Measurements from ENCODE around the gene RAB40A.
"Not testable (repeated sequence)": the region's sequence is repeated elsewhere in the genome, so short reads cannot be mapped to it uniquely, and the experiment has no call there.

The RAB40A gene

DNA sequence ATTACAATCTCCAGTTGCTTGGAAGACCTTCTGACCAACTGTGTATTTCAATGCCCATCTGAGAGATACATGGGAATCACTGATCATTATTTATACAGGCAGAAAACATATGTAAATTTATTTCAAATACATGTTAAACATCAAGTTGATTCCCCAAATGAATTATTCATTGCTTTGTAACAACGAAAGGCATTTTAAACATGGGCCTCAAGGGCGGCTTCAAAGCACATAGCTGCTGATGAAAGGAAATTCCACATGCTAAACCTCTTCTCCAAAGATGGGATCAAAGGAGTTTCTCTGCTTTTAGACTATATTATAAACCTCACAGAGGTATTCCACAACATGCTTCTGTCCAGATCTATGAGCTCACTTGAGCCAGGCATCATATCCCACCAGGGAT lies 4.3 kb upstream of the RAB40A start:
- DNase-seq (ENCODE audit: low read depth in 2 of 2), result no peak

DNA sequence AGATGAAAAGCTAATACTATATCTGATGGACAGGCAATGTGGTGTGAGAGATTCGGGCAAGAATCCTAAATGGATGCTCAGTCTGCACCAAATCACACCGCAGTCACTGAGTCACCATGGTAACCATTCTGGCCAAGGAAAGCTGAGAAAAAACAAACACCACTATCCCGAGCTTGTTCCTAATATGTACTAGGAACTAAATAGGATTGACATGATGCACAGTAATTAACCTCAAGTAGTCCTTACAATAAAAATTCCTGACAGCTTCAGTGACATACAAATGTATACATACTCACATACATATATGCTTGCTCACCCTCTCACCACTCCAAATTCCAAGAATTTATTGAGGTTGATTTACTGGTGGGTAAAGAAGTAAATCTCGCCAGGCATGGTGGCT lies 1.1 kb upstream of the RAB40A start:
- DNase-seq (ENCODE audit: low read depth in 2 of 2), result peak; percentile 67 to 71

DNA sequence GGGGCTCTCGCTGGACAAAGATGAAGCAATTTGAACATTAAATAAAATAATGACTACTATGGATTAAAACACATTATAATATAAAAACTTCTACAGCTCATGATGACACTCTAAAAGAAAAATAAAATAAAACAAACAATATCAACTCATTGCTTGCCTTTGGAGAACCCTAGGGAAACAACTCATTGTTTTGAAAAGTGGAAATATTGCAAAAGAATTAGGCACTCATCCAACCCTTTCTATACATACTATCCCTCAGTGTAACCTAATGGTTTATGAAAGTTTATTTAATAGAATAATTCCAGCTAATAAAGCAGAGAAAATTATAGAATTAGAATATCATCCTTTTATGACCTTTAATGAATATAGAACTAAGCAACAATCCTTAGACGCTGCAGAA lies 718 bp downstream of the RAB40A start:
- no peak for DNase-seq (ENCODE audit: low read depth in 2 of 2)

DNA sequence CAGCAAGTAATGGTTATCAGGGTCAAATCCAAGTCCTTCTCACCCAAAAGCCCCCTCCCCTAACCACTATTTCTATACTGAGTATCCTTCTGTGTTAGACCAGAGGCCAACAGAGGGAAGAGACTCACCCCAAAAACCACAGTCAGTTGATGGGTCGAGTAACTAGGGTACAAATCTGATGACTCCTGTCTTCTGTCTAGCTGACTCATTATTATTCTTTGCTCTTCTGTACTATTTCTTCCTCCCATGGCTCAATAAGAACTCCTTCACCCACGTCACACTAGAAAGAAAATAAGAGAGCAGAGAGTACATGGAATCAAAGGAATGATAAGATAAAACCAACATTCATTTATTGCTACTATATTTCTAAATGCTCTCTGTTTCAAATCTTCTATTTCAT lies 2.0 kb downstream of the RAB40A start:
- no peak for DNase-seq (ENCODE audit: low read depth in 2 of 2)

DNA sequence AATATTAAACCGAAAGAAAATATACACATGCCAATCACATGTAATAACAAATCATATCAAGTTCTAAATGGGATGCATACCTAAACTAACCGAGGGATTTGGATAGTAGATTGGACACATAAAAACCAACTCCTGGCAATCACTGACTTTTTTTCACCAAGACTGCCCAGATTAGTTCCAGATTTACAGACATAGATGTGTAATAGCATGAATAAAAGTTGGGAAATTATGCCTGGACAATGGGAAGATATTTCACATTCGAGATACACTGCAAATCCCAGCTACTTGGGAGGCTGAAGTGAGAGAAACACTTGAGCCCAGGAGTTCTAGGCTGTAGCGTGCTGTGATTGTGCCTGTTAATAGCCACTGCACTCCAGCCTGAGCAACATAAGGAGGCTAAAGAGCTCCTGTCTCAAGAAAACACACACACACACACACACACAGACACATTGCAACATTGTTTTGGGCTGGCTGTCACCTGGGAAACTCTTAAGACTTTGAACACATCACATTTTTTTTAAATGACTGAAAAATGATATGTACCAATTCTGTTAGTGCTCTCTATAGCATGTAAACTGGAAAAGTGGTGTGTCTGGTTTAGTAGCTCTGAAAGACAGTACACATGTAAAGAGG lies 5.7 kb downstream of the RAB40A start:
- DNase-seq (ENCODE audit: low read depth in 2 of 2), result no peak

DNA sequence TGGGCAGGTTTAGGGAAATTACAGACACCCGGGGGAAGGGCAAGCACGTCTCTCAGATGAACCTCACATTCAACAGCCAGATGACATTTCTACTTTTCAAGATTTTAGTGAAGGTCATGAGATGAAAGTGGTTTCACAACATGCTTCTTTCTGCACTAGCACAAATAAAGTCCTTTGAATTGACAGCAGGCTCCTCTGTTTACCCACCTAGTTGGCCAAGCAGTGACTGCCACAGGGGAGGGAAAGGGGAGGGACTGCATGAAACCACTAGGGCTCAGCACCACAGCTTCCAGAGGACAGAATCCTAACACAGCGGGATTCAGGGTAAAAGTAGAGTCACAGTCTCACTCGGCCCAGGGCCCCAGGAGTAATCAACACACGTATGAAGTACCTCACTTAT lies 6.2 kb downstream of the RAB40A start:
- no peak for DNase-seq (ENCODE audit: low read depth in 2 of 2)

DNA sequence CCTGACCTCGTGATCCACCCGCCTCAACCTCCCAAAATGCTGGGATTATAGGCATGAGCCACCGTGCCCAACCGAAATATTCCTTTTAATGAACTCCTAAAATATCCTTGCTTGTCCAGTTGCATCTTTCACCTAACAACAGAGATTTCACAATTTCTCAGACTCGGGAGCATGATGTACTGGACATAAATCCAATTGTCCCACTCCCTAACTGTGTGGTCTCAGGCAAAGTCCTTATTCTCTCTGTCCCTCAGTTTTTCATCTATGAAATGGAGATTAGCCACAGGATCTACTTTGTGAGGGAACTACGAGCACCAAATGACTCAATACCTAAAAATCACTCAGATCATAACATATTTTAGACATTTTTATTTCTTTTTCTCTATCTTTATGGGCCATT lies 9.3 kb downstream of the RAB40A start:
- no peak for DNase-seq (ENCODE audit: low read depth in 2 of 2)

DNA sequence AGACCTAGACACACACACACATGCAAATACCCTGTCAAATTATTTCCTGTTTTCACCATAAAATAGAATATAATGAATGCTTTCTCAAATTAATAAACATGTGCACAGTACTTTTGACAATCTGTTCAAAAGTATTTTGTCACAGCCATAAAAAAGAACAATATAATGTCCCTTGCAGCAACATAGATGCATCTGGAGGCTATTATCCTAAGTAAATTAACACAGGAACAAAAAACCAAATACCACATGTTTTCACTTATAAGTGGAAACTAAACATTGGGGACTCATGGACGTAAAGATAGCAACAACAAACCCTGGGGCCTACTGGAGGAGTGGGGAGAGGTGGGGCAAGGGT lies 15.5 kb downstream of the RAB40A start:
- DNase-seq (ENCODE audit: low read depth in 2 of 2), result no peak

DNA sequence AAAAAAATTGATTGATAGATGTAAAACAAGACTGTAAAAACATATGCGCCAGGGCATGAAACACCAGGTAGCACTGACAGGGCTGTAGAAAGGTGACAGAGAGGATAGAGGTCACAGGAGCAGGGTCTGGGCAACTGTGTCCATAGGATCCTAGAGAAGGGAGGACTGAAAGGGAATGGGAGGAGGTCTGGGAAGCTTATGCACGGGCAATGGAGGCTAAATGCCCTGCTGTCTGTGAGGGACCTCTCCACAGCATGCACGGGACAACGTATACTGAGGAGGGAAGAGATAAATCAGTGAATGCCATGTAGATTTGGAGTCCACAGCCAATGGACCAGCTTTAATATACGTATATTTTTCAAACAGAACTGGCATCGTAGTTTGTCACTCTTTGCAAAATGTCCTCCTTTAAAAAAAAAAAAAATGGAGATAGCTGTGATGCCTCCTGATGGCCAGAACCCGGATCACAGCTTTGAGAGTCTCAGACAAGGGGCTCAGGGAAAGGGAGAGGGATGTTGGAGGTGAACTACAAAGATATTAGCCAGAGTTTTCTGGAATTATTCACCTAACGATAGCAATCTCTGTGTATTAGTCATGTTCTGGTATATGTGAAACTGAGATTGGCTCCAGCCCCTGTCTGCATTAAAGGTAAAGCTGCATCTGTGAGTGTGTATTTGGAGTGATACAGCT lies 16.0 kb downstream of the RAB40A start:
- no peak for DNase-seq (ENCODE audit: low read depth in 2 of 2)

DNA sequence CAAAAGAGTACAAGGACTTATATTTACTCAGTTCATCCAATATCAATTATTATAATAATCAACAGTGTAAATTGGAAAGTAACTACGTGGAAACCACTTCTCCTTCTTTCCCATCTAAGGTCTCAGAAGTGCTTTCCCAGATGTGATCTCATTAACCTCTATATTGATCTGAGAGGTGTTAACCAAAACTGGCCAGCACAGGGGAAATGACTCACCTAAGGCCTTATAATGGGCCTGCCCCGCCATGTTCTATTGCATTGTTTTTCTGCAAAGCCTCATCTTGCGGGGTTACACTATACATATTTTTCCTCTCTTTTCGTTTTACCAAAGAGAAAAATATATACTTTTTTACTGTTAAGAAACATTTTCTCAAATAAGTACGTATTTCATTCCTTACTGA lies 20.5 kb downstream of the RAB40A start:
- DNase-seq (ENCODE audit: low read depth in 2 of 2), result no peak

DNA sequence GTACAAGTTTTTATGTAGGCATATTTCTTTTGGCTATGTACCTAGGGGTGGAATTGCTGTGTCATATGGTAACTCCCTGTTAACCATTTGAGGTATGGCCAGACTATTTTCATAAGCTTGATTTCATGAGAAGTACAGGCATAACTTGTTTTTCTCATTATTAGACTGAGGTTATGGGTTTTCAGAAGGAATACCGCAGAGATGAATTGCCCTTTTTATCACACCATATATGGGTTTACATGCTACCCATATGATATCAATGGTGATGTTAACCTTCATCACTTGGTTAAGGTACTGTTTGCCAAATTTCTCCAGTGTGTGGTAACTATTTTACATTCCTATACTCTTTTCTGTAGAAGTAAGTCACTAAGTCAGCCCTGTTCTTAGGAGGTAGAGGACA lies 23.5 kb downstream of the RAB40A start:
- peak in 1 of 2 experiments; percentile 44 for DNase-seq (ENCODE audit: low read depth in 2 of 2)

DNA sequence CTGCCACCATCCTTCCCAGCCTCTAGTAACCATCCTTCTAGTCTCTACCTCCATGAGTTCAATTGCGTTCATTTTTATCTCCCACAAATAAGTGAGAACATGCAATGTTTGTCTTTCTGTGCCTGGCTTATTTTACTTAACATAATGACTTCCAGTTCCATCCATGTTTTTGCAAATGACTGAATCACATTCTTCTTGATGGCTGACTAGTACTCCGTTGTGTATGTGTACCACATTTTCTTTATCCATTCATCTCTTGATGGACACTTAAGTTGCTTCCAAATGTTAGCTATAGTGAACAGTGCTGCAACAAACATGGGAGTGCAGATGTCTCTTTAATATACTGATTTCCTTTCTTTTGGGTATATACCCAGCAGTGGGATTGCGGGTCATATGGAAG lies 25.7 kb downstream of the RAB40A start:
- DNase-seq (ENCODE audit: low read depth in 2 of 2), result not testable (repeated sequence)

DNA sequence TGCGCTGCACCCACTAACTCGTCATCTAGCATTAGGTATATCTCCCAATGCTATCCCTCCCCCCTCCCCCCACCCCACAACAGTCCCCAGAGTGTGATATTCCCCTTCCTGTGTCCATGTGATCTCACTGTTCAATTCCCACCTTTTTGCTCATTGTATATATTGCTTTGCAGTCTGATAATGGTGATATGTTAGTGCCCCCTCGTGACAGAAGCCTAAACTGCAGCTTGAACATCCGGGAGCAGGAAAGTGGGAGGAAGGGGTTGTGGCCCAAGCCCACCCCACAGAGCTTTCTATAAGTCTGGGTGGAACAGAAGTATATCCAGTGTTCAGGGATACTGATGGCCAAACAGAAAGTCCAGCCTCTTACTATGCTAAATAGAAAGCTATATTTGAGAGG lies 29.6 kb downstream of the RAB40A start:
- DNase-seq (ENCODE audit: low read depth in 2 of 2), result not testable (repeated sequence)

DNA sequence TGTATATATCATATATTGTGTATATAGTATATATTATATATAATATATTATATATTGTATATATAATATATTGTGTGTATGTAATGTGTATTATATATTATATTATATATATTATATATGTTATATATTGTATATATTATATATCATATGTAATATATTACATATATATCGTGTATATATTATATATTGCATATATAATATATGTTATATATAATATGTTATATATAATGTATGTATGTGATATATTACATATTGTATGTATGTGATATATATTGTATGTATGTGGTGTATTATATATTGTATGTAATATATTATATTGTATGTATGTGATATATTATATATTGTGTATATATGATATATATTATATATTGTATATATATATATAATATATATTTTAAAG lies 30.5 kb downstream of the RAB40A start:
- no peak for DNase-seq (ENCODE audit: low read depth in 2 of 2)

DNA sequence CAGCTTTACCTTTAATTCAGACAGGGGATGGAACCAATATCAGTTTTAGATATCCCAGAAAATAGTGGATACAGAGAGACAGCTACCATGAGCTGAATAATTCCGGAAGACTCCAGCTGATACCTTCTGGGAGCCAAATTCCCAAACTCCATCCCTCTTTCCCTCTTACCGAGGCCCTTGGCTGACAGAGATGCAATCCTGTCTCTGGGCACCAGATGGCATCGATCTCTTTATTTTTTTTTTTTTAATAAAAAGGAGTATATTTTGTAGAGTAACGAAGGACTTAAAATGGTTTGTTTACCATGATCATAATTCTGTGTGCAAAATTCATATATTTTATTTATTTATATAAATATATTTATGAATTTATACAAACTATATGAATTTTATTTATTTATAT lies 31.0 kb downstream of the RAB40A start:
- DNase-seq (ENCODE audit: low read depth in 2 of 2), result no peak

DNA sequence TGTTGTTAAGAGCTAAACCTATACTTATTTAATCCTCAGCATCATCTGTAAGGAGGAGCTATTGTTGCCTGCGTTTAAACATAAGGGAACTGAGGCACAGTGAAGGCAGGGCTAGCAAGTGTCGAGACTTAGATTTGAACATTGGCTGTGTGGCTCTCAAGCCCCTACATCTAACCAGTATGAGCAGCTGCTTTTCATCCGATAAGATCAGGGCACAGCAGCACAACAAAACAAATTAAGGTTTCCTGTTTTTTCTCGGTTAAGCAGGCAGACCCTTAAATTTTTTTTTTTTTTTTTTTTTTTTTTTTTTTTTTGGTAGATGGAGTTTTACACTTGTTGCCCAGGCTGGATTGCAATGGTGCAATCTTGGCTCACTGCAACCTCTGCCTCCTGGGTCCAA lies 35.6 kb downstream of the RAB40A start:
- DNase-seq (ENCODE audit: low read depth in 2 of 2), result no peak

DNA sequence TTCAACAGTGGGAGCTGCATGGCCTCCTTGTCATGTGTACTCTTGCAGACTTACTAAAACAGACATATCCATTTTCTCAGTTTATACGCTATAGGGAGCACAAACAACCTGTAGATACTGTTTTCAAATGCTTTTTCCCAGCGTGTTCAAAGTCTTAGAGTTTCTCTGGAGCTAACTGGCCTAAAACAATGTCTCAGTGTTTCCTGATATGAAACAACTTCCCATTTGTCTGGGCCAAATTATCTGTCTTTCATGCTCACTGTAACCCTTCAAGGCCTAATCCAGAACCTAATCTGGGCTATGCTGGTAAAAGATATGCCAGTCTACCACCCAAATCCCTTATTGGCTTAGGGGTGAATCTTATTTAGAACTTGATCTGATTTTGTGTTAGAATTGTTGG lies 38.8 kb downstream of the RAB40A start:
- DNase-seq (ENCODE audit: low read depth in 2 of 2), result no peak

DNA sequence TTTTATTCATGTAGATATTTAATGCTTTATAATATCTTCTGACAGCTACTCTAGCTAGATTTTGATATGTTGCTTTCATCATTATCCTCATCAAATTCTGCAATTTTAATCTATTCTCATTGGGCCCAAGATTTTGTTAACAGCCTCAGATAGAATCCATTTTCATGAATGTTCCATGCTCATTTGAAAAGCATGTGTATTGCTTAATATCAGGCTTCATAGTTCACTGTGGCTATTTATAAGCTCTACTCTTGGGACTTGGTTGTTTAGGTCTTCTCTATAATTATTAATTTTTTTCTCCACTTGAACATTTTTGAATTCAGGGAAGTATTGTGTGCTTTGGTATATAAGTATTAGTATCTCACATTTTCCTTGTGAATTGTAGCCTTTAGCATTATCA lies 41.8 kb downstream of the RAB40A start:
- DNase-seq (ENCODE audit: low read depth in 2 of 2), result no peak

DNA sequence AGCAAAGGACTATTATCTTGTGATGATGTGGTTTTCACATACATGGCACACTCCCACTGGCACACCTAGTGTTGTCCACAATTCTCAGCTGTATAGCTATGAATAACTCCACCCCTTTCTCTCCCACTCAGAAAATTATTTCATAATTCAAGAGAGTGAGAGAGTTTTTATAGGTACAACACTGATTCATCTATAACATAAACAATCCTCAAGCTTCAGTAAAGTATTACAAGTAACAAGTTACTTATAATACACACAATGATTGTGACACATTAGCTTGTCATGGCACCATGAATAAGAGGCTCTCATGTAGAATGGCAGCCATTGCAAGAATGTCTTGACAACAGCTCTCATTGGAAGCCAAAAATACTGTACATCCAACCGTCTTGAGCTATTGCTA lies 43.9 kb downstream of the RAB40A start:
- DNase-seq (ENCODE audit: low read depth in 2 of 2), result no peak

DNA sequence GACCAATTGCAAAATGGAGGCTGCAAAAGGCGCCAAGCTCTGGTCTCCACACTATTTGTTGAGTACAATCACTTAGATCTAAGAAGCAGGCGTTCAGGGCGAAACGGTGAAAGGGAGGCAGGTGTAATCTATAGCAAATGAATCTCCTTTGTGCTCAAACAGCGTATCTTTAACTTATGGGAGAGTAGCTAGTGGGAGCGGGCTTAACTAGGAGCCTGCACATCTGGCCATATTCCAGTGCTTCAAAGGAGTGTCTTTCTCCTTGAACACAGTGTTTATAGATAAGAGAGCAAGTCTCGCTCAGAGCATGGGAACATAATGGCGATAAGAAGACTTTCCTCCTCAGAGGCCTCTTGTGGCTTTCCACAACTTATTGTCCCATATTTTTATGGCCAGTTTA lies 49.3 kb downstream of the RAB40A start:
- DNase-seq (ENCODE audit: low read depth in 2 of 2), result not testable (repeated sequence)

DNA sequence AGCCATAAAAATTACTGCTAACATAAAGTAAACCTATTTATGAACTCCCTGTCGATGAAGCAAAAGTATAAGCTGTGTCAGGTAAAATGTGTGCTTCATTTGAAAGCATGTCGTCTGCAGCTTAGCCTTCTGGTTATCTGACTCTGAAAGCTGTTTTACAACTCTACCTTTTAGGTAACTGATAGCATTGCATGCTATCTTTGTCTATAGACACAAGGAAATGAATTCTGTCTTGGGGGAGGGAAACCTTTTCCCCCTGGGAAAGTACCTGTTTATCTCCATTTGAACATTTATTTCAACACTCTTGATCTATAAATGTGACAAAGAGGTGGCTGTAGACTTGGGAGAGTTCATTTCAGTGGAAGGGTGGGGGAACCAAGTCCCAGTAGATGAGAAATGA lies 51.4 kb downstream of the RAB40A start:
- DNase-seq (ENCODE audit: low read depth in 2 of 2), result no peak

DNA sequence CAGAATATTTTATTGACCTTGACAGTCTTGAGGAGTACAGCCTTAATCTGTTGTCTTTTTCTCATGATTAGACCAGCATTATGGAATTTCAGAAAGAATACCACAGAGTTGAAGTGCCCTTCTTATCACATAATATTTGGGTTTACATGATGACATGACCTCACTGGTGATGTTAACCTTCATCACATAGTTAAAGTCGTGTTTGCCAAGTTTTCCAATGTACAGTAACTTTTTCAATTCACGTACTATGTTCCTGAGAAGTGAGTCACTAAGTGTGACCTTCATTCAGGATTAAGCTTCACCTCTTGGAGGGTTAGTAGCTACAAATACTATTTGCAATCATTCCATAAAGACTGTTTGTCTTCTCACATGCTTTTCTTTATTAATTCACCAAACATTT lies 52.1 kb downstream of the RAB40A start:
- DNase-seq (ENCODE audit: low read depth in 2 of 2), result no peak

DNA sequence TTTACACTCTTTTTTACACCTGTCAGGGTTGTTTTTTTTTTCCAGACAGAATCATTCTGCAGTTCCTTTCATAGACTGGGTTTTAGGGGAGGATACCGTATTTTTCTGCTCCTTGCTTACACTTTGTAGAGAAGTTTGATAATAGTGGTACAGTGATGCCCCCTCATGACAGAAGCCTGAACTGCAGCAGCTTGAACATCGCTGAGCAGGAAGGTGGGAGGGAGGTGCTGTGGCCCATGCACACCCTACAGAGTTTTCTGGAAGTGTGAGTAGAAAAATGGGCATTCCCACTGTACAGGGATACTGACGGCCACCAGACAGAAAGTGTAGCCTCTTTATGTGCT lies 54.5 kb downstream of the RAB40A start:
- peak; percentile 32 to 40 for DNase-seq (ENCODE audit: low read depth in 2 of 2)
